Colonic mucosa (tissue), 4 donors: ENCODE measurements around the gene FAM9C. TPM values are rescaled to one million over a fixed set of nuclear protein-coding genes. Genes with fewer than 3 reads are reported as not detected.

ENCODE experiments used
- DNase-seq: peaks from one replicate; pipeline ENCODE4 v3.0.0-alpha.2; 2020
- H3K27ac ChIP-seq: fragments of 200-600 bp; one replicate; pipeline ENCODE4 v1.8.0; 2021
- H3K27me3 ChIP-seq: fragments of 200-600 bp; one replicate; pipeline ENCODE4 v1.8.0; 2021
- H3K36me3 ChIP-seq: fragments of 200-600 bp; one replicate; pipeline ENCODE4 v1.8.0; 2021
- H3K4me1 ChIP-seq: fragments of 200-600 bp; one replicate; pipeline ENCODE4 v1.8.0; 2021; ENCODE audit warnings: mild to moderate bottlenecking
- H3K4me3 ChIP-seq: fragments of 200-600 bp; one replicate; pipeline ENCODE4 v1.8.0; 2021
- H3K9ac ChIP-seq, 2 donors: one replicate each; pipeline ENCODE4 v1.7.0; 2013; ENCODE audit warnings: control low read depth in 2 of 2, low read depth in 2 of 2, low read length in 2 of 2
- H3K9me3 ChIP-seq: fragments of 200-600 bp; one replicate; pipeline ENCODE4 v1.8.0; 2021
- intact Hi-C: fragments of 100-400 bp; cut with DNase I; formaldehyde crosslinking; loops from one replicate; pipeline ENCODE4 v1.14.1; 2022
- total RNA-seq, 2 donors: library from RNA; stranded (reverse); fragmentation: NEBNext Ultra II Directional in 1 of 2; extraction: Animal tissue kit (Norgen Biotek cat#: 25700) in 1 of 2; gene quantifications; one replicate each; pipeline ENCODE4 v1.2.1, GENCODE V29; 2021
- TF ChIP-seq, protein P1 (sequence below): fragments of 200-600 bp; IDR thresholded peaks from one replicate; pipeline ENCODE4 v1.8.0; 2022; ENCODE audit warnings: antibody characterized with exemption, mild to moderate bottlenecking
- donor health status: healthy.
- donor health status: DM: no; HTN: no; CAD: no.
- donor health status: DM: no; HTN: no; CAD: no.

The FAM9C gene
- total RNA-seq, 2 donors from 2014 or later, result not detected

- no peak for DNase-seq
- no peak overlapping the region for H3K27ac ChIP-seq
Observed at GRCh38 chrX:13010546-13010945, 33.9 kb downstream of the FAM9C start.

GRCh38 chrX:13009844-13010243, 34.6 kb downstream of the FAM9C start:
- Histone ChIP-seq H3K27me3 (no peaks in the 10 kb centered on the region), H3K36me3 (no peaks in the 10 kb centered on the region), H3K9ac (no peak overlapping the region), H3K27ac (no peak overlapping the region), H3K9me3 (no peaks in the 10 kb centered on the region), H3K4me1 (peaks cover 11% of the 10 kb centered on the region), H3K4me3 (no peak overlapping the region)
- TF ChIP-seq, protein P1, sequence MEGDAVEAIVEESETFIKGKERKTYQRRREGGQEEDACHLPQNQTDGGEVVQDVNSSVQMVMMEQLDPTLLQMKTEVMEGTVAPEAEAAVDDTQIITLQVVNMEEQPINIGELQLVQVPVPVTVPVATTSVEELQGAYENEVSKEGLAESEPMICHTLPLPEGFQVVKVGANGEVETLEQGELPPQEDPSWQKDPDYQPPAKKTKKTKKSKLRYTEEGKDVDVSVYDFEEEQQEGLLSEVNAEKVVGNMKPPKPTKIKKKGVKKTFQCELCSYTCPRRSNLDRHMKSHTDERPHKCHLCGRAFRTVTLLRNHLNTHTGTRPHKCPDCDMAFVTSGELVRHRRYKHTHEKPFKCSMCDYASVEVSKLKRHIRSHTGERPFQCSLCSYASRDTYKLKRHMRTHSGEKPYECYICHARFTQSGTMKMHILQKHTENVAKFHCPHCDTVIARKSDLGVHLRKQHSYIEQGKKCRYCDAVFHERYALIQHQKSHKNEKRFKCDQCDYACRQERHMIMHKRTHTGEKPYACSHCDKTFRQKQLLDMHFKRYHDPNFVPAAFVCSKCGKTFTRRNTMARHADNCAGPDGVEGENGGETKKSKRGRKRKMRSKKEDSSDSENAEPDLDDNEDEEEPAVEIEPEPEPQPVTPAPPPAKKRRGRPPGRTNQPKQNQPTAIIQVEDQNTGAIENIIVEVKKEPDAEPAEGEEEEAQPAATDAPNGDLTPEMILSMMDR, result no peak
- no peak for DNase-seq
- intact Hi-C loops, result no loop called here

More at GRCh38 chrX:13010546-13010945, 33.9 kb downstream of the FAM9C start:
- Histone ChIP-seq H3K27me3 (no peaks in the 10 kb centered on the region), H3K9ac (no peak overlapping the region), H3K4me1 (peaks cover 11% of the 10 kb centered on the region), H3K9me3 (no peaks in the 10 kb centered on the region), H3K36me3 (no peaks in the 10 kb centered on the region), H3K4me3 (no peak overlapping the region)
- intact Hi-C loops, result no loop called here
- TF ChIP-seq, protein P1, result no peak

- H3K9ac ChIP-seq, result no peak overlapping the region
- H3K27ac ChIP-seq, result no peak overlapping the region
- H3K4me1 ChIP-seq, result peaks cover 11% of the 10 kb centered on the region
- intact Hi-C loops, result no loop called here
- no peak overlapping the region for H3K4me3 ChIP-seq
- H3K9me3 ChIP-seq, result no peaks in the 10 kb centered on the region
- TF ChIP-seq, protein P1, result no peak
- H3K36me3 ChIP-seq, result no peaks in the 10 kb centered on the region
- H3K27me3 ChIP-seq, result no peaks in the 10 kb centered on the region
- DNase-seq, result no peak
Observed at GRCh38 chrX:13009273-13009672, 35.1 kb downstream of the FAM9C start.

- Histone ChIP-seq H3K27me3 (no peaks in the 10 kb centered on the region), H3K4me1 (peaks cover 11% of the 10 kb centered on the region), H3K4me3 (no peak overlapping the region), H3K36me3 (no peaks in the 10 kb centered on the region), H3K27ac (no peak overlapping the region), H3K9ac (no peak overlapping the region), H3K9me3 (no peaks in the 10 kb centered on the region)
- no peak for DNase-seq
- intact Hi-C loops, result no loop called here
- TF ChIP-seq, protein P1, result no peak
Observed at GRCh38 chrX:13008851-13009250, 35.6 kb downstream of the FAM9C start.

DNA sequence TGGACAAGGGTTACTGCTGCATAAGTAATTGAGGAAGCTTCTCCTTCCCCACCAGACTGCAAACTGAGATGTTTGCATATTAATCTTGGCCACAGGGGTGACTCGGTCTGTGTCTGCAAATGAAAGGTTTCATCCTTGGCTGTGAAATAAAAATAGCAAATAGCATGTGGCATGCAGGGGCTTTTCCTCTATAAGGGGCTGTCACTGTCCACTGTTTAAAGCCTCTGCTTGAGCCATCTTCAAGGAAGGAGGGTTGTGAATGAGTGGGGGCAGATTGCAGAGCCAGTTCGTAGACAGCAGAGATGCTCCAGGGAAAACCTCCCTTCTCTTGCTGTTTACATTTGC, 36.3 kb downstream of the FAM9C start:
- intact Hi-C loops, result no loop called here
- Histone ChIP-seq H3K27ac (no peak overlapping the region), H3K27me3 (no peaks in the 10 kb centered on the region), H3K4me1 (peaks cover 11% of the 10 kb centered on the region), H3K36me3 (no peaks in the 10 kb centered on the region), H3K4me3 (no peak overlapping the region), H3K9ac (peak overlapping the region in 1 of 2 donors; percentile 28), H3K9me3 (no peaks in the 10 kb centered on the region)
- no peak for DNase-seq
- TF ChIP-seq, protein P1, result no peak
